ENCODE measurements around the gene BLOC1S3. TPM values are rescaled to one million over a fixed set of nuclear protein-coding genes. Genes with fewer than 3 reads are reported as not detected.
"Not testable (repeated sequence)": the region's sequence is repeated elsewhere in the genome, so short reads cannot be mapped to it uniquely, and the experiment has no call there.

BLOC1S3 gene
- total RNA-seq, 1 donor = 6.2 TPM

DNA sequence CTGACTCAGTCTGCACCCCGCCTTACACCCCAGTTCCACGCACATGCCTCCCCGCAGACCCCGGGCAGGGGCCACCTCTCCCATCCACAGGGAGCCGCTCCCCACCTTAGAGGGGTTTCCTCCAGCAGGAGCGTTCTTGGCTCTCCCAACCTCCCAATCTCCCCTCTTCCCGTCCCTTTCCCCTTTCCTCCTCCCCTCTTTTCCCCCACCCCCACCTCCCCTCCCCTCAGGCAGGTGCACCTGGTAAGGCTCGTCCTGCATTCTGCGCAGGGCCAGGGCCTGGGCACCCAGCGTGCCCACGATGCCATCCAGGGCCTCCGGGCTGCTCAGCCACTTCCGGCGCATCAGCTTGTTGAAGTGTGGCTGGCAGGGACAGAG lies 39.4 kb downstream of the BLOC1S3 start:
- DNase-seq (ENCODE audit: low read depth in 2 of 3, low spot score in 2 of 3) = no peak

GRCh38 chr19:45218426-45218825 lies 39.8 kb downstream of the BLOC1S3 start:
- DNase-seq (ENCODE audit: low read depth in 2 of 3, low spot score in 2 of 3) = no peak

- DNase-seq (ENCODE audit: low read depth in 2 of 3, low spot score in 2 of 3) = no peak
Observed at GRCh38 chr19:45218911-45219743, 40.5 kb downstream of the BLOC1S3 start.

GRCh38 chr19:45222724-45223123 lies 44.1 kb downstream of the BLOC1S3 start:
- no peak for DNase-seq (ENCODE audit: low read depth in 2 of 3, low spot score in 2 of 3)

- DNase-seq (ENCODE audit: low read depth in 2 of 3, low spot score in 2 of 3) = no peak
Observed at GRCh38 chr19:45223879-45224278, 45.3 kb downstream of the BLOC1S3 start.

- no peak for DNase-seq (ENCODE audit: low read depth in 2 of 3, low spot score in 2 of 3)
Observed at GRCh38 chr19:45224645-45225044, 46.1 kb downstream of the BLOC1S3 start.

DNA sequence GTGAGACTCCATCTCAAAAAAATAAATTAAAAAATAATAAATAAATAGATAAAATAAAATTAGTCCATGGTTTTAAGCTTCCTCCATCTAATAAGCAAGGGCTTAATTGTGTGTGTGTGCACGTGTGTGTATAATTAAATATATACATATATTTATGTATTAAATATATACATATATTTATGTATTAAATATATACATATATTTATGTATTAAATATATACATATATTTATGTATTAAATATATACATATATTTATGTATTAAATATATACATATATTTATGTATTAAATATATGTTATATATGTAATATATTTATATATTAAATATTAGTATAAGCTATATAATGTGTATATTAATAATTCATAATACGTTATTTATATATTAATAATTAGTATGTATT lies 50.5 kb downstream of the BLOC1S3 start:
- not testable (repeated sequence) for DNase-seq (ENCODE audit: low read depth in 2 of 3, low spot score in 2 of 3)

Other genes starting within 250 kb of the BLOC1S3 start
- gene APOC4, start 236.5 kb upstream of the BLOC1S3 start, total RNA-seq = not detected
- gene APOC2, start 232.7 kb upstream of the BLOC1S3 start, total RNA-seq = 0.27 TPM
- 49.8 TPM for gene CLPTM1, start 223.4 kb upstream of the BLOC1S3 start, total RNA-seq
- 25.6 TPM for gene RELB, start 177.3 kb upstream of the BLOC1S3 start, total RNA-seq
- 39.0 TPM for gene CLASRP, start 139.7 kb upstream of the BLOC1S3 start, total RNA-seq
- 1.3 TPM for gene ZNF296, start 102.3 kb upstream of the BLOC1S3 start, total RNA-seq
- gene GEMIN7, start 99.5 kb upstream of the BLOC1S3 start, total RNA-seq = 32.3 TPM
- 21.8 TPM for gene PPP1R37, start 85.6 kb upstream of the BLOC1S3 start, total RNA-seq
- 1.6 TPM for gene NKPD1, start 17.8 kb upstream of the BLOC1S3 start, total RNA-seq
- gene TRAPPC6A, start 547 bp upstream of the BLOC1S3 start, total RNA-seq = 61.9 TPM
- gene EXOC3L2, start 66.6 kb downstream of the BLOC1S3 start, total RNA-seq = 0.54 TPM
- 13.5 TPM for gene MARK4, start 72.5 kb downstream of the BLOC1S3 start, total RNA-seq
- 0.27 TPM for gene CKM, start 144.1 kb downstream of the BLOC1S3 start, total RNA-seq
- gene KLC3, start 162.0 kb downstream of the BLOC1S3 start, total RNA-seq = under 0.01 TPM
- 29.1 TPM for gene ERCC2, start 191.8 kb downstream of the BLOC1S3 start, total RNA-seq
- 2.7 TPM for gene PPP1R13L, start 226.3 kb downstream of the BLOC1S3 start, total RNA-seq
- gene POLR1G, start 227.9 kb downstream of the BLOC1S3 start, total RNA-seq = 4.3 TPM
- gene ERCC1, start 245.1 kb downstream of the BLOC1S3 start, total RNA-seq = 95.3 TPM

All from hematopoietic multipotent progenitor cell (in vitro differentiated cells).